GM18502 (cell line): Measurements from ENCODE around the gene TGFB2.

Experiments used
- ATAC-seq: cut with Tn5 transposase; IDR thresholded peaks from one replicate; pipeline ENCODE4 v1.9.1; 2021; ENCODE audit warnings: mild to moderate bottlenecking; ENCODE audit not compliant: unreplicated experiment, poor library complexity

The TGFB2 gene

GRCh38 chr1:218382261-218382660 lies 37.1 kb downstream of the TGFB2 start:
- no peak for ATAC-seq

- no peak for ATAC-seq
Measured at GRCh38 chr1:218383051-218383450, 37.9 kb downstream of the TGFB2 start.

GRCh38 chr1:218383681-218384080 lies 38.5 kb downstream of the TGFB2 start:
- ATAC-seq = no peak

- ATAC-seq = no peak
Measured at GRCh38 chr1:218384581-218384993, 39.5 kb downstream of the TGFB2 start.

- ATAC-seq = no peak
Measured at GRCh38 chr1:218388591-218388990, 43.5 kb downstream of the TGFB2 start.

- ATAC-seq = no peak
Measured at GRCh38 chr1:218390618-218391017, 45.5 kb downstream of the TGFB2 start.

GRCh38 chr1:218392780-218393179 lies 47.6 kb downstream of the TGFB2 start:
- ATAC-seq = no peak

- no peak for ATAC-seq
Measured at GRCh38 chr1:218394416-218394815, 49.3 kb downstream of the TGFB2 start.

- no peak for ATAC-seq
Measured at GRCh38 chr1:218394989-218395388, 49.9 kb downstream of the TGFB2 start.

GRCh38 chr1:218395916-218396315 lies 50.8 kb downstream of the TGFB2 start:
- no peak for ATAC-seq

GRCh38 chr1:218397752-218398339 lies 52.7 kb downstream of the TGFB2 start:
- ATAC-seq = no peak

GRCh38 chr1:218400624-218401023 lies 55.5 kb downstream of the TGFB2 start:
- no peak for ATAC-seq

- ATAC-seq = no peak
Measured at GRCh38 chr1:218401441-218401997, 56.4 kb downstream of the TGFB2 start.

- no peak for ATAC-seq
Measured at GRCh38 chr1:218401998-218402785, 57.1 kb downstream of the TGFB2 start.

GRCh38 chr1:218402786-218403120 lies 57.6 kb downstream of the TGFB2 start:
- no peak for ATAC-seq

GRCh38 chr1:218403300-218403699 lies 58.2 kb downstream of the TGFB2 start:
- no peak for ATAC-seq

- ATAC-seq = no peak
Measured at GRCh38 chr1:218407630-218408029, 62.5 kb downstream of the TGFB2 start.

GRCh38 chr1:218408135-218408534 lies 63.0 kb downstream of the TGFB2 start:
- ATAC-seq = no peak

GRCh38 chr1:218408942-218409341 lies 63.8 kb downstream of the TGFB2 start:
- ATAC-seq = no peak

- no peak for ATAC-seq
Measured at GRCh38 chr1:218409946-218410510, 64.9 kb downstream of the TGFB2 start.

GRCh38 chr1:218411101-218411500 lies 66.0 kb downstream of the TGFB2 start:
- ATAC-seq = no peak
